Retina (tissue), 1 donor: ENCODE results near the gene PTPRE.

Source experiments
- DNase-seq: peaks from one replicate; pipeline ENCODE4 v3.0.0-alpha.2; 2016

Gene PTPRE

GRCh38 chr10:128049226-128050120, 142.6 kb downstream of the PTPRE start:
- DNase-seq, result no peak

- no peak for DNase-seq
These were observed 143.2 kb downstream of the PTPRE start for GRCh38 chr10:128050121-128050516.

GRCh38 chr10:128050936-128051335, 144.0 kb downstream of the PTPRE start:
- DNase-seq, result no peak

GRCh38 chr10:128051548-128051947, 144.6 kb downstream of the PTPRE start:
- DNase-seq, result no peak

- no peak for DNase-seq
These were observed 145.8 kb downstream of the PTPRE start for GRCh38 chr10:128052696-128053095.

- no peak for DNase-seq
These were observed 146.5 kb downstream of the PTPRE start for GRCh38 chr10:128053356-128053755.

GRCh38 chr10:128054163-128054970, 147.5 kb downstream of the PTPRE start:
- no peak for DNase-seq

- no peak for DNase-seq
These were observed 148.4 kb downstream of the PTPRE start for GRCh38 chr10:128055061-128055868.

- DNase-seq, result no peak
These were observed 149.6 kb downstream of the PTPRE start for GRCh38 chr10:128056303-128057050.

- DNase-seq, result no peak
These were observed 151.3 kb downstream of the PTPRE start for GRCh38 chr10:128058106-128058749.

- DNase-seq, result no peak
These were observed 151.8 kb downstream of the PTPRE start for GRCh38 chr10:128058750-128059134.

- no peak for DNase-seq
These were observed 152.5 kb downstream of the PTPRE start for GRCh38 chr10:128059266-128059981.

- DNase-seq, result no peak
These were observed 153.0 kb downstream of the PTPRE start for GRCh38 chr10:128059982-128060293.

GRCh38 chr10:128060341-128061250, 153.7 kb downstream of the PTPRE start:
- no peak for DNase-seq

- no peak for DNase-seq
These were observed 154.7 kb downstream of the PTPRE start for GRCh38 chr10:128061306-128062300.

- peak; percentile 38 for DNase-seq
These were observed 155.5 kb downstream of the PTPRE start for GRCh38 chr10:128062331-128062880.

GRCh38 chr10:128062881-128063563, 156.1 kb downstream of the PTPRE start:
- no peak for DNase-seq

- no peak for DNase-seq
These were observed 156.8 kb downstream of the PTPRE start for GRCh38 chr10:128063736-128064107.
